Fibroblast of lung (primary cell): ENCODE data around the gene ETNPPL.

ENCODE experiments used
- EZH2 ChIP-seq: IDR thresholded peaks from 2 replicates; pipeline ENCODE4 v1.5.1; 2012; ENCODE audit warnings: low read length, control low read depth, mild to moderate bottlenecking; ENCODE audit errors: missing control alignments
- TF ChIP-seq, protein P1 (sequence below), 2 donors: IDR thresholded peaks in 1 of 2; conservative IDR thresholded peaks in 1 of 2; 1 replicate in 1 of 2; 2 replicates in 1 of 2; pipeline ENCODE4 v1.5.1; 2011 to 2012; ENCODE audit warnings: low read length in 2 of 2, control low read depth in 1 of 2, inconsistent platforms in 1 of 2, low read depth in 1 of 2, mild to moderate bottlenecking in 1 of 2

DNA sequence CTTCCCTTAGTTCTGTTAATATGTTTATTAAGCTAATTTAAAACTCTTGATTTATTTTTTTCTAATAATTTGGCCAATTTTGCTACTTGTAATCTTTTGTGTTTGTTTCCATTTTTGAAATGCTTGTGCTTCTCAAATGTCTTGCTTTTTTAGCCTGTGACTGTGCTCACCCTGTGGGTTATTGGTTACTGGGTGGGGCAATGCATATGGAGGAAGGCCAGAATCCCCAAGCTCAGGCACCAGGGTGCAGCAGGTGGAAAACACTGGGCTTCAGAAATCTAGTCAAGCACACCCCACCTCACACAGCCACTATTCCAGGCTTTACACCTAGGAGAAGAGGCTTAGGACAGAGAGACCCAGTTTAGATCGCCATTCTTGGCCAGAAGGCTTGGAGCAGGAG is 33.1 kb downstream of the ETNPPL start:
- TF ChIP-seq, protein P1, sequence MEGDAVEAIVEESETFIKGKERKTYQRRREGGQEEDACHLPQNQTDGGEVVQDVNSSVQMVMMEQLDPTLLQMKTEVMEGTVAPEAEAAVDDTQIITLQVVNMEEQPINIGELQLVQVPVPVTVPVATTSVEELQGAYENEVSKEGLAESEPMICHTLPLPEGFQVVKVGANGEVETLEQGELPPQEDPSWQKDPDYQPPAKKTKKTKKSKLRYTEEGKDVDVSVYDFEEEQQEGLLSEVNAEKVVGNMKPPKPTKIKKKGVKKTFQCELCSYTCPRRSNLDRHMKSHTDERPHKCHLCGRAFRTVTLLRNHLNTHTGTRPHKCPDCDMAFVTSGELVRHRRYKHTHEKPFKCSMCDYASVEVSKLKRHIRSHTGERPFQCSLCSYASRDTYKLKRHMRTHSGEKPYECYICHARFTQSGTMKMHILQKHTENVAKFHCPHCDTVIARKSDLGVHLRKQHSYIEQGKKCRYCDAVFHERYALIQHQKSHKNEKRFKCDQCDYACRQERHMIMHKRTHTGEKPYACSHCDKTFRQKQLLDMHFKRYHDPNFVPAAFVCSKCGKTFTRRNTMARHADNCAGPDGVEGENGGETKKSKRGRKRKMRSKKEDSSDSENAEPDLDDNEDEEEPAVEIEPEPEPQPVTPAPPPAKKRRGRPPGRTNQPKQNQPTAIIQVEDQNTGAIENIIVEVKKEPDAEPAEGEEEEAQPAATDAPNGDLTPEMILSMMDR (conservative IDR thresholded peaks at IDR 0.05 in 1 of 2, IDR thresholded peaks at IDR 0.05 in 1 of 2; ENCODE audit: low read depth in 1 of 2, low read length in 2 of 2) = no peak
- TF ChIP-seq EZH2 = no peak
